ENCODE measurements around the gene SLC12A8. TPM values are rescaled to one million over a fixed set of nuclear protein-coding genes. Genes with fewer than 3 reads are reported as not detected.

The SLC12A8 gene
- total and polyA plus RNA-seq, 9 of the 15 experiments (the other 6 are each of a cell fraction or from before 2014, with no cell fraction given), result 0.04 to 0.33 (median 0.09) TPM; not detected in 4

DNA sequence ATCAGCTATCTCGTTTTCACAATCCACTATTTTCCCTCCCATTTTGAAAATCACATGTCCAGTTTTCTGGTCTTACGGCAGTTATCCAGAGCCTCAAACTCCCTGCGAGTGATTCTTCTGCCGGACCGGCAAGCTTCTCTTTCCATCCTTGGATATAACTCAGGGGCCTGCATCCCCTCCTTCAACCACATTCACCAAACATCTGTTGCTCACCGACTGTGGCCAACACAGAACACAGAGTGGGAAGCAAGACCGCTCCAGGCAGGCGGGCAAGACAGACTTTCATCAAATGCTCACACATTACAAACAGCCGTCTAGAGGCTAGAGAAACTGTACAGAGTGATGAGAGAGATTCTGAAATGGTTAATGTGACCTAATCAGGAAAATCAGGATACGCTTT is 7.6 kb upstream of the SLC12A8 start:
- WGBS (ENCODE audit: insufficient coverage, low coverage, missing lambda C conversion rate), result 60% methylated on average over 10 of the region's 10 CpGs
- Histone ChIP-seq H2AFZ (ENCODE audit: low read depth, low read length) (no peak overlapping the region), H3K4me3 (no peak overlapping the region), H3K9ac (ENCODE audit: insufficient read depth in 1 of 2, low read depth in 2 of 2, low read length in 2 of 2) (no peak overlapping the region), H3K27ac (ENCODE audit: extremely low read depth, low read depth, low read length) (no peak overlapping the region), H4K20me1 (replicated peaks; ENCODE audit: control insufficient read depth, insufficient read depth, low read length) (no peaks in the 10 kb centered on the region), H3K9me1 (ENCODE audit: control insufficient read depth, insufficient read depth, low read length) (no peaks in the 10 kb centered on the region), H3K9me3 (replicated peaks; ENCODE audit: control insufficient read depth, insufficient read depth, low read depth, low read length) (no peaks in the 10 kb centered on the region), H3K4me2 (ENCODE audit: insufficient read depth, low read length) (no peak overlapping the region), H3K36me3 (ENCODE audit: control insufficient read depth, insufficient read depth, low read length) (no peaks in the 10 kb centered on the region), H3K4me1 (replicated peaks in 1 of 2; ENCODE audit: control insufficient read depth in 2 of 2, insufficient read depth in 2 of 2, low read length in 2 of 2) (no peaks in the 10 kb centered on the region), H3K79me2 (ENCODE audit: control insufficient read depth, insufficient read depth, low read length) (no peaks in the 10 kb centered on the region), H3K27me3 (ENCODE audit: control insufficient read depth in 2 of 2, insufficient read depth in 2 of 2, low read length in 2 of 2) (no peaks in the 10 kb centered on the region)
- ATAC-seq, result no peak
- in situ Hi-C loops (cut with MboI), result no loop called here
- intact Hi-C loops (cut with micrococcal nuclease), result no loop called here
- no peak for FAIRE-seq
- POLR2A ChIA-PET, result no interaction called here
- no TSS peak for BruUV-seq (replicated peaks)
- CTCF ChIA-PET (ENCODE audit: low intra/inter-chr PET ratio), result no interaction called here
- TF ChIP-seq, protein P1, sequence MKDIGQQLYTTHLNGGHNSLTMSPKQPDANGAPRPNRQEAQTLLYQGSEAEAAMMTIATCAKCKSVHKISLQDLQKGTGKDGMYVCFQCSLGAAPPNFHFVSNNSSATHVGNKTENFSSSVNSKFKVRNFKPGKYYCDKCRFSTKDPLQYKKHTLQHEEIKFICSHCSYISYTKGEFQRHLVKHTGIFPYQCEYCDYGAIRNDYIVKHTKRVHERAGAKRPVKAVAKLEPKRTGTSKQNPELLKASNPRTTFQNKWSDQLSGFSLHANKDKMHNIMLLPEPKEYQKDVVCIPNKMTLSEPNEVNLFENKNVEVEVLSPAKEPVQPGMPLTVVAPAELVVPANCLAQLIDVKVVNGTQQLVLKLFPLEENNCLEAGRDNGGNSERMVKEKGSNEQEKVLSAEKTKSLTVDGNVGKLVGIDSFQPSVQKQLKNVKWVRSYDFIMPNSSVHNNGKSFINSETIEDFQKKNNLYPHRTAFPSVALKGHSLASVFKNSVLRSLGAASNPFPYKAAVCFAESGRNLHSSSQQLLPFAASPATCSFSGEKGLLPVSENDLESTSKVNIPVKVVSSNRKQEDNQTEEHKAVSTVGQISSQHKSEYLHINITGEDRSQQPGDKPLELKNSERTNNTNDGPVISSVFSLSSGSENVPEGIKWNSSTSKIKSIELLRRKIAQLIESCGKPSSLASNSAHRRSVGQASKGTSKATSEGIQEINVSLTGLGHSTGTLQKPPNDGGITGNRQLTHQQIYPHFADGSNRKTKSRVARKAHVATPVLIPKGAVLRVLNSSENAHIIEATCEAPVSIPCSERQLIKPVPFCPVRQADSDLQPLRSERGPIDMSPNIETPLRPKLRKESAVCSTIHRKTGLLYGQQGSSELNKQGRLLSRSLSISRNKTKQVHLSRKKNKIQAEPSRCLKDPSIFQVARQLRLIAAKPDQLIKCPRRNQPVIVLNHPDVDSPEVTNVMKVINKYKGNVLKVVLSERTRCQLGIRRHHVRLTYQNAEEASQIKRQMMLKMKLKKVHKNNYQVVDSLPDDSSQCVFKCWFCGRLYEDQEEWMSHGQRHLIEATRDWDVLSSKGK (CRISPR knock-in tag; IDR thresholded peaks at IDR 0.05), result no peak
- no peak for TF ChIP-seq ZNF324 (CRISPR knock-in tag; IDR thresholded peaks at IDR 0.05)
- DNase-seq (ENCODE audit: extremely low read depth in 1 of 4, low spot score in 3 of 4), result no peak
